HL-60 (cell line): ENCODE results near the gene RRH.

Experiments
- GABPA ChIP-seq: IDR thresholded peaks from 2 replicates; pipeline ENCODE4 v1.6.1; 2012; ENCODE audit warnings: low read depth
- POLR2AphosphoS5 ChIP-seq: IDR thresholded peaks from 2 replicates; pipeline ENCODE4 v1.6.1; 2012; ENCODE audit warnings: low read depth
- REST ChIP-seq: IDR thresholded peaks from 2 replicates; pipeline ENCODE4 v1.6.1; 2012; ENCODE audit warnings: low read depth; ENCODE audit not compliant: insufficient replicate concordance
- SPI1 ChIP-seq: IDR thresholded peaks from 2 replicates; pipeline ENCODE4 v1.6.1; 2012; ENCODE audit warnings: low read depth, mild to moderate bottlenecking, borderline replicate concordance
- TF ChIP-seq, protein P1 (sequence below): IDR thresholded peaks from one replicate; pipeline ENCODE4 v1.5.1; 2011; ENCODE audit warnings: low read length, control low read depth, inconsistent platforms; ENCODE audit not compliant: insufficient read depth

DNA sequence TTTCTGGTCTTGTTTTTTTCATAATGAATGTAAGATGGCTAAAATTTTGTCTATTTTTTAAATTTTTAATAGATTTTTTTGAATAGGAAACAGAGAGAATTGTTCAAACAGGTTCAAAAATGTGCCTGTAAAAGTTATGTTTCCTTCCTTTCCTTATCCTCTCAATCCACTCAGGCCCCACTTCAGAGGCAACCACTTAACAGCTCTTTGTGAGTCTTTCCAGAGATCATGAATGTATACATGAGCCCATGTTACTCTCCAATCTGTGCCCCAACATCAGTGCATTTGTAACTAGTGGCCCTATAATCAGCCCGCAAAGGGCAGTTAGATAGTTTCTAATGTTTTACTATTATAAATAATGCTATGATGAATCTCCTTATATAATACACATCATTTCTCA, 40.0 kb upstream of the RRH start:
- TF ChIP-seq, protein P1, sequence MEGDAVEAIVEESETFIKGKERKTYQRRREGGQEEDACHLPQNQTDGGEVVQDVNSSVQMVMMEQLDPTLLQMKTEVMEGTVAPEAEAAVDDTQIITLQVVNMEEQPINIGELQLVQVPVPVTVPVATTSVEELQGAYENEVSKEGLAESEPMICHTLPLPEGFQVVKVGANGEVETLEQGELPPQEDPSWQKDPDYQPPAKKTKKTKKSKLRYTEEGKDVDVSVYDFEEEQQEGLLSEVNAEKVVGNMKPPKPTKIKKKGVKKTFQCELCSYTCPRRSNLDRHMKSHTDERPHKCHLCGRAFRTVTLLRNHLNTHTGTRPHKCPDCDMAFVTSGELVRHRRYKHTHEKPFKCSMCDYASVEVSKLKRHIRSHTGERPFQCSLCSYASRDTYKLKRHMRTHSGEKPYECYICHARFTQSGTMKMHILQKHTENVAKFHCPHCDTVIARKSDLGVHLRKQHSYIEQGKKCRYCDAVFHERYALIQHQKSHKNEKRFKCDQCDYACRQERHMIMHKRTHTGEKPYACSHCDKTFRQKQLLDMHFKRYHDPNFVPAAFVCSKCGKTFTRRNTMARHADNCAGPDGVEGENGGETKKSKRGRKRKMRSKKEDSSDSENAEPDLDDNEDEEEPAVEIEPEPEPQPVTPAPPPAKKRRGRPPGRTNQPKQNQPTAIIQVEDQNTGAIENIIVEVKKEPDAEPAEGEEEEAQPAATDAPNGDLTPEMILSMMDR: no peak
- TF ChIP-seq GABPA: no peak
- TF ChIP-seq REST: no peak
- TF ChIP-seq POLR2AphosphoS5: no peak
- TF ChIP-seq SPI1: no peak
